NCI-H2107 (cell line): ENCODE measurements around the gene CABP4.
A peak's percentile ranks its signal among the peaks of the same experiment; 100 is the strongest.
"Not testable (repeated sequence)": the region's sequence is repeated elsewhere in the genome, so short reads cannot be mapped to it uniquely, and the experiment has no call there.

Experiments
- DNase-seq: peaks from one replicate; lab custom pipeline; 2025; lab: John Stamatoyannopoulos, UW

CABP4 gene

DNA sequence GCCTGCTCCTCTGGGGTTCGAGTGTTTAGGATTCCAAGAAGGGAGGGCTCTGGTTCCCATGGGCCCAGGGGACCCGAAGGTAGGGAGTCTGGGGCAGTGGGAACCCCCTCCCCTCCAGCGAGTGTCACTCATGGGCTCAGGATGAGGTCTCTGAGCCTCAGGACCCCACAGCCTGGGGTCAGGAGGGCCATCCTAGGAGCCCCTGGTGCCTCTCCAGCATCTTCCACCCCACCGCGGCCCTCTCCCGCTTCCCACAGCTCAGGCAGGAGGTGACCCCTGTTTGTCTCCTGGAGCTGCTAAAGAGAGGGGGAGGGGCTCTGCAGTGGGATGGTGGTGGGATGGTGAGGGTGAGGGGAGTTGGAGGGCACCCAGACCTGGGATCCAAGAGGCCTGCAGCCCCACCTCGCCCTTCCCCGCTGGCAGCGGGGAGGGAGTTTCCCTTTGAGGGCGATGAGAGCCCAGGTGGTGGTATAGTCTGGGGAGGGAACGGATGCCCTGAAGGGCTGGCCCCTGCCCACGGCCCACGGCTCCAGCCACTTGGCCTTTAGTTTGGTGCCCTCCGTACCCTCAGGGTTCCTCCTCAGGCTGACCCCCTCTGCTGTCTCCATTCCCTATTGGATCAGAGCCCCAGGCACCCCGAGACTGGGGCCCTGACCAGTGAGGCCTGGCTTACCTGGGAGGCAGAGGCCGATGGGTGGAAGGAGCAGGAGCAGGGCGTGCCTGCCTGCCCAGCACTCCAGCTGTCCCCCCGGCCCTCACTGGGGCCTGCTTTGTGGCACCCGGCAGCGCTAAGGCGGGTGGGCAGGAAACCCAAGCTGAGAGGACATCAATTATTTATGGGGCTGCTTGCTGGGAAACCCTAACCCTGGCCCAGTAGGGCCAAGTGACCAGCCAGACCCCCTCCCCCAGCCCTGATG, 1.1 kb upstream of the CABP4 start:
- DNase-seq, result no peak

DNA sequence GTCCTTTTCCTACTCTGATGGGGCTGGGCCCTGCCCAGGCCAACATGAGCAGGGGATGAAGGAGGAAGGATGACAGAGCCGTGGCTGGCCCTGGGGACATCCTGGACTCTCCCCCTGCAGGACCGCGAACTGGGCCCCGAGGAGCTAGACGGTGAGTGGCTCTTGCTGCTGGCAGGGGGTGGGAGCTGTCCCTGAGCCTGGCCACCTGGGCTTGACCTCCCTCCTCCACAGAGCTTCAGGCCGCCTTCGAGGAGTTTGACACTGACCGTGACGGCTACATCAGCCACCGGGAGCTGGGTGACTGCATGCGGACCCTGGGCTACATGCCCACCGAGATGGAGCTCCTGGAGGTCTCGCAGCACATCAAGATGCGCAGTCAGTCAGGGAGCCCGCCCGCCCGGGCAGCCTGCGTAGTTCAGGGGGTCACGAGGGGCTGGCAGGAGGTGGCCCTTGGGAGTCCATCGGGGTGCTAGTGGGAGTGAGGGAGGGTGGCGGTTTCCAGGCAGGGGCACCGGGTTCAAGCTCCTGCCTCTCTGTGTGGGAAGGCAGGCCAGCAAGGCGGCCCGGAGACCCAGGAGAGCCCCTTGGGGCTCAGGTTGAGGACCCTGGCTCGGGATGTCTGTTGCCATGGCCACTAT, 1.0 kb downstream of the CABP4 start:
- no peak for DNase-seq

DNA sequence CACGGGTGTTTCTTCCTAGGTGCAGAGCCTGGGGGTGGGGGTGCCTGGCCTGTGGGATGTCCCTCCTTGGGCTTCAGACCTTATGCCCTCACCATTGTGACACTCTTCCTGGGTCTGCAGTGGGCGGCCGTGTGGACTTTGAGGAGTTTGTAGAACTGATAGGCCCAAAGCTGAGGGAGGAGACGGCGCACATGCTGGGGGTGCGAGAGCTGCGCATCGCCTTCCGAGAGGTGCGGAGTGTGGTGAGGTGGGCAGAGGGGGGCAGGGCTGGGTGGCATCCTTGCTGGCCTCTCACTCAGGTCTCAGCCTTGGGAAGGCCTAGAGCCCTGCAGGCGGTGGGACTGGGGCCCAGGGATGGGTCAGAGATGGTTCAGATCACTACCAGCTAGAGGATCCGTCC, 2.3 kb downstream of the CABP4 start:
- no peak for DNase-seq

GRCh38 chr11:67458266-67458665, 3.1 kb downstream of the CABP4 start:
- DNase-seq, result no peak

DNA sequence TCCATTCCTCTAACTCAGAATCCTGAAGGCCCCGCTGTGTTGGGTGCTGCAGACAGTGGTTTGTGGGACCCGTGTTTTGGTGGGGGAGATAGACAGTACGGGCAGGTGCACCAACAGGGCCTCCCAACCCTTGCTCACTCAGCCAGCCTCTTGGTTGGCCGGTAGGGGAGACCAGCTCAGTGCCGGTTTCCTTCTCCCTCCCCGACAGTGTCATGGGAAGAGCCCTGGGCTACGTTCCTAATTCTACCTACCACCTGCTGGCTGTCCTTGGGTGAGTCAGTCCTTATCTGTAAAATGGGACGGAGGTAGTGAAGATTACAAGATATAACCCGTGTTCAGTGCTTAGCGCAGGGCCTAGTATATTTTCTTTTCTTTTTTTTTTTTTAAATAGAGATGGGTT, 8.0 kb downstream of the CABP4 start:
- DNase-seq, result no peak

DNA sequence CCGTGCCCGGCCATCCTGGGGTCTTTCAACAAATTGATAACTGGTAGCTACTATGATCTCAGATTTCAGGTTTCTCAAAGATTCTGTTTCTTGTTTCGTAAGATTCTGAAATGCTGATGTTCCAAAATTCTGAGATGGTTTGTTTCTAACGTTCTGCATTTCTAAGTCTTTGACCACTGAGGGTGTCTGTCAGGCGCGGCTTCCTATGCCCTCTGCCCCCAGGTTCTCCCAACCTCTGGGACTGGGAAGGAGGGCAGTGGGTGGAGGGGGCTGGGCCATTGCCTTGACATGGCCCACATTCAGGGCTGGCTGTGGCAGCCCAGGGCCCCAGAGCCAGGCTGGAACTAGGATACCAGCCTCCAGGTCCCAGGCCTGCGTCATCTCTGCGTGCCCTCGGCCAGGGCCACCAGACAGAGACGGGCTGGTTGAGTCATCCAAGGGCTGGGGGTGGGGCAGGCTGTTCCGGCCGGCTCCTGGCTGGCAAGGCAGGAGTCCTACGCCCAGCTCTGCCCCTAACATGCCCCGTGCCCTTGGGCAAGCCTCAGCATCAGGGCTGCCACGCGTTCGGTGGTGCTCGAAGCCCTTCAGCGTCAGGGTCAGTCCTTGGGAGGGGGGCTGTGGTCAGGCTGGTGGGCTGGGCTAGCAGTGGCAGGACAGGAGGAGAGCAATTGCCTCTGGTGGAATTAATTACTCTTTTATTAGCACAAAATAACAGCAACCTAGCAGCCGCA, 8.7 kb downstream of the CABP4 start:
- DNase-seq, result no peak

DNA sequence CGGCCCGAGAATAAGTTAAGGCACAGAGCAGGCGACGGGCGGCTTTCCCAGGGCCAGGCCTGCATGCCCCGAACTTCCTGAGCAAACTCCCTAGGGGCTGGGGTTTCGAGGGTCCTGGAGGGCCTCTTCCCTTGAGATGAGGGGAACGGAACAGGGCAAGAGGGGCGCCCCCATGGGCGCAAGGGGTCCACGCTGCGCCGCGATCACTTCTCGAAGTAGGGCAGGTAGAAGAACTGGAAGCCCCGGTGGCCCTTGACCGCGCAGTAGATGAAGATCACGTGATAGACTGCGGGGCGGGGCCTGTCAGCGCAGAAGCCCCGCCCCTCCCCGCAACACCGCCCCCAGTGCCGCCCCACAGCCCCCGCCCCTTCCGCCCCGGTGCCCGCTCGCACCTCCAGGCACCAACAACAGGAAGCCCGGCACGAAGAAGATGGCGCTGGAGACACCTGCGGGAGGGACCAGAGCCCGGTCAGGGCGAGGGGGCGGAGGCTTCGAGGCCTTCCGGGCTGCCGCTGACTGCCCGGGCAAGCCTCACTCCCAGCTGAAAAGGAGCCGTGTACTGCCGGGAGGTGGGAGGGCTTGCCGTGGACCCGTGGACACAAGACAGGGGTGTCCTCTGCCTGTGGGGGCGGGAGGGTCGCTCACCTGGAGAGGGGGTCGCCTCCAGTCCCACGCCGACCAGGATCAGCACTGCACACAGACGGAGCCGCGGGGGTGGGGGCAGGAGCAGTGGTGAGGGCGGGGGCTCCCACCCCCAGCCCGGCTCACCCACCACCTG, 9.4 kb downstream of the CABP4 start:
- DNase-seq, result peak; percentile 56

- no peak for DNase-seq
These were observed 10.0 kb downstream of the CABP4 start for GRCh38 chr11:67465189-67465510.

DNA sequence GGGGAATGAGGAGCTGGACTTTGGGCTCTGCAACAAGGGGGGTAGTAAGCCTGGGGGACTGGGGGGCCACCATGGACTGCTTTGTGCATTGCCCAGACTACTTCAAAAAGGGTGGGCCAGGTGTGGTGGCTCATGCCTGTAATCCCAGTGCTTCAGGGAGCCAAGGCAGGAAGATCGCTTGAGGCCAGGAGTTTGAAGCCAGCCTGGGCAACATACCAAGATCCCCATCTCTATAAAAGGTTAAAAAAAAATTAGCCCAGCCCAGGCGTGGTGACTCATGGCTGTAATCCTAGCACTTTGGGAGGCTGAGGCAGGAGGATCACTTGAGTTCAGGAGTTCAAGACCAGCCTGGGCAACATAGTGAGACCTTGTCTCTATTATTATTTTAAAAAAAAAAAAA, 10.4 kb downstream of the CABP4 start:
- DNase-seq, result not testable (repeated sequence)

DNA sequence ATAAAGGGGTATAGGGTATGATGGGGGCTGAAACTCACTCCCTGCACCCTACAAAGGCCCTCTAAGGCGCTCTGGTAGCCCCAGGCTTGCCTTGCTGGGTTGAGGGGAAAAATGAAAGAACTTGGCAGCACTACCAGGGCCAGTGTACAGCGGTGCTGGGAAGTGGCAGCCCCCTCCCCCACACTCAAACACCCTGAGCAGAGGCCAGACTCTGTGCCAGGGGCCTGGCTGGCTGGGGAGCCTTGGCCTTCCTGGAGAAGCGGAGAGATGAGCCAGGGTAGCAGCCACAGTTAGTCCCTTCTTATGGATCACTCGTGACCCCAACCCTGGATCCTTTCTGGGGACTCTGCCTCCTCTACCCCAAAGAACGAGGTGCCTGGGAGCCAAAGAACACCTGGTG, 11.2 kb downstream of the CABP4 start:
- DNase-seq, result no peak

GRCh38 chr11:67466962-67467771, 12.0 kb downstream of the CABP4 start:
- DNase-seq, result no peak

DNA sequence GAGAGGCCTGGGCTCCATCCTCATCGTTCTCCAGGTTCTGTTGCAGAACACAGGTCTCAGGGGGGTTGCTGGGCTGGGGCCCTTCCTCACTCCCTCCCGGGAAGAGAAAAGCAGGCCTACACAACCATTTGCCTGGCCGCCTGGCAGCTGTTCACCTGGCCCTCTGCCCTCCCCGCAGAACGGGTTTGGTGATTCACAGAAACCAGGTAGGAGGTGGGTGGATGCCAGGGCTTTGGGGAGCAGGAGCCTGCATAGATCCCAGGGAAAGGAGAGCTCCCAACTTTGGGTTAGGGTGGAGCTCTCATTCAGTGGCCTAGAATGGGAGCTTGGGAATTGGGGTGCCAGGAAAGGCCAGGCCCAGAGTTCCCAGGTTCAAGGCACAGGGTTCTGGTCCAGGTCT, 12.9 kb downstream of the CABP4 start:
- peak; percentile 21 for DNase-seq

GRCh38 chr11:67468456-67468758, 13.3 kb downstream of the CABP4 start:
- no peak for DNase-seq

- peak; percentile 75 for DNase-seq
These were observed 13.8 kb downstream of the CABP4 start, which contains the start of gene TMEM134 for GRCh38 chr11:67468759-67469507. Gene TMEM134 (minus strand): TSS chr11:67469251. CDS start chr11:67469192, 59 bp downstream.

DNA sequence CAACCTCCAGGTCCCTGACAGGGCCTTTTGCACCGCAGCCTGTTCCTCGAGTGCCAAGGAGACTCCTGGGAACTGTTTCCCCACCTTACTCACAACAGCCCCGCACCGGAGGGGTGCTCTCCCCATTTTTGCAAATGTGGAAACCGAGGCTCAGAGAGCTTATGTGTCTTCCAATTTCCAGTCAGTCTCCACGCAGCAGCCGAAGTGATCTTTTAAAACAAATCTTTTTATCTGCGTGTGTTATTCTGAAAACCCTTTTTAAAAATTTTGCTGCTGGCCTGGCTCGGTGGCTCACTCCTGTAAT, 14.3 kb downstream of the CABP4 start:
- DNase-seq, result no peak

DNA sequence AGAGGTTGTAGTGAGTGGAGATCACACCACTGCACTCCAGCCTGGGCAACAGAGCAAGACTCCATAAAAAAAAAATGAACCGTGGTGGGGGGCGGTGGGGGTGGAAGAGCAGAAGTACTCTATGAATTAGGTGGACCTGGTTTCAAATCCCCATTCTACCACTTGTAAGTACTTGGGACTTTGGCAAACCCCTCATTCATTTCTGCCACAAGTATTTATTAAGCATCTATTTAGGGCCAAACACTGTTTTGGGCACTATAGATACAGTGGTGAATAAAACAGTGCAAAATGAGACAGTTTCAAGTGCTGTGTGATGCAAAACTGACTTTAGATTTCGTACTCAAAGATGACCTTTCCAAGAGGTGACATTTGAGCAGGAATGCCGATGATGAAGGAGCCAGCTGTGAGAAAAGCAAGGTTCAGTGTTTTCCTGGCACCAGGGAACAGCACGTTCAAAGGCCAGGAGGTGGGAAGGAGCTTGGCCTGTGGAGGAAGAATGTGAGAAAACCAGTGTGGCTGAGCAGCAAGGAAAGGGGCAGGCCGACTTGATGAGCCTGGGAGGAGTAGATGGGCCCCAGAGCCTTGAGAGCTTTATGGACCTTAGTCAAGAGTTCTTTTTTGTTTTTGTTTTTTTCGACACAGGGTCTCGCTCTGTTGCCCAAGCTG, 15.3 kb downstream of the CABP4 start:
- DNase-seq, result no peak

GRCh38 chr11:67472882-67473281, 17.7 kb downstream of the CABP4 start:
- DNase-seq, result no peak

DNA sequence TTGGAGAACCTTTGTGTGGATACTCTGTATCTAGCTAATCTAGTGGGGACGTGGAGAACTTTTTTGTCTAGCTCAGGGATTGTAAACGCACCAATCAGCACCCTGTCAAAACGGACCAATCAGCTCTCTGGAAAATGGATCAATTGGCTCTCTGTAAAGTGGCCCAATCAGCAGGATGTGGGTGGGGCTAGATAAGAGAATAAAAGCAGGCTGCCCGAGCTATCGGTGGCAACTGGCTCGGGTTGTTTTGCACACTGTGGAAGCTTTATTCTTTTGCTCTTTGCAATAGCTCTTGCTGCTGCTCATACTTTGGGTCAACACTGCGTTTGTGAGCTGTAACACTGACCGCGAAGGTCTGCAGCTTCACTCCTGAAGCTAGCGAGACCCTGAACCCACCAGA, 21.5 kb downstream of the CABP4 start:
- DNase-seq, result not testable (repeated sequence)

DNA sequence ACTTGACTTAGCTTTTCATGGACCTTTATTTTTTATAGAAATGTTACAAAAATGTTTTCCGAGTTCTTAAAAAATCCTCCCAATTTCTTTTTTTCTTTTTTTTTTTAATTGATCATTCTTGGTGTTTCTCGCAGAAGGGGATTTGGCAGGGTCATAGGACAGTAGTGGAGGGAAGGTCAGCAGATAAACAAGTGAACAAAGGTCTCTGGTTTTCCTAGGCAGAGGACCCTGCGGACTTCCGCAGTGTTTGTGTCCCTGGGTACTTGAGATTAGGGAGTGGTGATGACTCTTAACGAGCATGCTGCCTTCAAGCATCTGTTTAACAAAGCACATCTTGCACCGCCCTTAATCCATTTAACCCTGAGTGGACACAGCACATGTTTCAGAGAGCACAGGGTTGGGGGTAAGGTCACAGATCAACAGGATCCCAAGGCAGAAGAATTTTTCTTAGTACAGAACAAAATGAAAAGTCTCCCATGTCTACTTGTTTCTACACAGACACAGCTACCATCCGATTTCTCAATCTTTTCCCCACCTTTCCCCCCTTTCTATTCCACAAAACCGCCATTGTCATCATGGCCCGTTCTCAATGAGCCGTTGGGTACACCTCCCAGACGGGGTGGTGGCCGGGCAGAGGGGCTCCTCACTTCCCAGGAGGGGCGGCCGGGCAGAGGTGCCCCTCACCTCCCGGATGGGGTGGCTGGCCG, 22.3 kb downstream of the CABP4 start:
- not testable (repeated sequence) for DNase-seq
